GM19023 (cell line): ENCODE results near the gene LSAMP.
A peak's percentile ranks its signal among the peaks of the same experiment; 100 is the strongest.

Source experiments
- ATAC-seq: cut with Tn5 transposase; IDR thresholded peaks from one replicate; pipeline ENCODE4 v1.9.1; 2021; ENCODE audit warnings: mild to moderate bottlenecking, moderate library complexity; ENCODE audit not compliant: unreplicated experiment

The LSAMP gene

GRCh38 chr3:116069024-116069423, 376.3 kb downstream of the LSAMP start:
- ATAC-seq, result no peak

- peak; percentile 94 for ATAC-seq
These were observed 378.0 kb downstream of the LSAMP start for GRCh38 chr3:116067326-116067725.

DNA sequence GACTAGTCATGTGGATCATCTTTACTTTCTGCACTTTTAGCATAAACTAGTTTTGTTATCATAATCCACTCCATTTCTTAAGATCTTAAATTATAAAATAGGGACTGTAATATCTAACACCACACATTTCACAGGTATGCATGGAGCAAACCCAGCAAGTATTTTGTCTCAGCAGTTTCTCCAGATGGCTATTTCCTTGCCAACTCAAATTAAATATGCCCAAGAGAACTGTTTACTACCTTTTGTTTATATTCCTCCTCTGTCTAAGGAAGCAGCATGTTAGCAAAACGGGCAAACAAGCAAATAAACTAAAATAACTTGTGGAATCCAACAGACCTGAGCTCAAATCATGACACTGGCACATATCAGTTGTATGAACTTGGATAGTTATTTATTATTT, 379.8 kb downstream of the LSAMP start:
- no peak for ATAC-seq

GRCh38 chr3:116064646-116065045, 380.6 kb downstream of the LSAMP start:
- no peak for ATAC-seq

DNA sequence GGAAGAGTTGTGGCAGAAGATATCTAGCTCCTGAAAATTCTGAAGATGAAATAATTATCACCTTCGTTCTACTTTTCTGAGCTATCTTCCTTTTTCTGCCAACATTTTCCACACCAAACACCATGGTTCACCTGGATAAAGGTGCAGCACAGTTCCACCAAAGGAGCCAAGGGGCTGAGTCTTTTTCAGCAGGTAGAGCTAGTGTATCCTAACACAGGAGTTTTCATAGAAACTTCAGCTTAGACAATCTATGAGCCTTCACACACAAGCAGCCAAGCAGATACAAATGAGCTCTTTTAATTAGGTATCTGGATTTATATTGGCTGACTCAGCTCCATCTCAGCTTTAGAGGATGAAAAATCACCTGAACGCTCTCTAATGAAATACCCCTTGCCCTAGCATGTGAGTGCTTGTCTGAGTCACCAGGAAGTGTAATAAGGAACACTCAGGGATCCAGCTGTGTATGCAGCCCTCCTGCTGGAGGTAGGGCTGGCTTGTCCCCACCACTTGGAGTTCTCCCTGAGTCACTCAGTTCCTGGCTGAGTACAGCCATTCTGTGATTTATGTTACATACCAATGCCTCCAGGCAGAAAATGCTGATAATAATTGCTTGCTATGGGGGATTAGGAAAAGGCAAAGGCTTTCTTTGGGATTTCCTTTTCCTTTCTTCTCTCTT, 385.7 kb downstream of the LSAMP start:
- no peak for ATAC-seq

DNA sequence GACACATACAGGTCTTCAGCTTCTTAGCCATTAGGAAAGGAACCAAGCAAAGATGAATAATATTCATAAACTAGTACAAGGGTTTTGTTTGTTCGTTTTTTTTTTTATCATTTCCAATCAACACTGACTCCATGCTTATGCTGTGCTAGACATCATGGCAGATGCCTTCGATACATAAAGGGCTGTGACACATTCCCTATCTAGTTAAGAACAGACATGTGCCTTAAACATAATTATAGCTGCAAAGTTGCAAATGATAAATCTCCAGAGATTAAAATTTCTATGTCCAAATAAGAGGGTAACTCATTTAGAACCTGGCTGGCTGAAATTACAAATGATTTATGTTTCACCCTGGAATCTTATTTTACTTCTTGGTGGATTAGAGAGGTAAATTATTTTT, 386.4 kb downstream of the LSAMP start:
- ATAC-seq, result no peak

DNA sequence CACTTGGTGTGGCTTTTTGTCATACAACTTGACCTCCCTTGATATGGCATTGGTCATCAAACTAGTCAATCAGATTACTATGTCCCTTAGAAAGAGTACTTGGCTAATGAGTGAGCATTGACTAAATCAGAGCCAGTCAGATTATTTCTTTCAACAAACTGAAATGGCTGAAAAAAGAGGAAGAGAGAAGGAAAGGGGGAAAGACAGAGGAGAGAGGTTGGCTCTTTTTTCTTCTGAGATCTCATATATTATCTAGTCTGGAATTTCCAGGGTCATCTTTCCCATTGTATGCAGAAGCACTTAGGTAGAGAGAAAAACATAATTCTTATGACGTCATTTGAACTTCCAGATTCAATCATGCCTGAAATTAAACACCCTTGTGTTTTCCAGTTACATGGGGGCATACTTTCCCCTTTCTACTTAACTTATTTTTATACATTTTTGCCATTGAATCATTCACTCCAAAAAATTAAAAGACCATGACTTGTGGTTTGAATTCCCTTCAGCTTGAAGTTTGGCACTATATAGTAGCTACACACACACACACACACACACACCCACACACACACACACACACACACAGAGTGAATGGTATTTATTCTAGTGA, 387.8 kb downstream of the LSAMP start:
- ATAC-seq, result no peak

DNA sequence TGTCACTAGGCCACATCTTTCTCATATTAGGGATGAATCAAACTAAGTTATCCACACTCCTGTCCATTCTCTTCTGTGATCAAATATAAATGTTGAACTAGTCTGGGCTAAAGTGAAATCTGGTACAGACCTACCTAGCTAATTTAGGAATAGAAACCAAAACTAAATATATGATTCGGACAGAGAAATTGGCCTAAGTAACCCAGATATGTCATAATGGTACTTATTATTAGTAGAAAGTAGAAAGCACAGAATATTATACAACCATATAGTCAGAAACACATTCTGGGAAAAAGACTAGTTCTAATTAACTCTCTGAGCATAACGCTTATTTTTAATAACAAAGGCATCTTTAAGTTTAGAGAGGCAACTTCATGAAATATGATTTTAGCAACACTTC, 389.0 kb downstream of the LSAMP start:
- ATAC-seq, result peak; percentile 66

- ATAC-seq, result no peak
These were observed 392.3 kb downstream of the LSAMP start for GRCh38 chr3:116053017-116053416.

GRCh38 chr3:116052602-116053001, 392.7 kb downstream of the LSAMP start:
- no peak for ATAC-seq

- ATAC-seq, result no peak
These were observed 393.7 kb downstream of the LSAMP start for GRCh38 chr3:116051586-116051985.

DNA sequence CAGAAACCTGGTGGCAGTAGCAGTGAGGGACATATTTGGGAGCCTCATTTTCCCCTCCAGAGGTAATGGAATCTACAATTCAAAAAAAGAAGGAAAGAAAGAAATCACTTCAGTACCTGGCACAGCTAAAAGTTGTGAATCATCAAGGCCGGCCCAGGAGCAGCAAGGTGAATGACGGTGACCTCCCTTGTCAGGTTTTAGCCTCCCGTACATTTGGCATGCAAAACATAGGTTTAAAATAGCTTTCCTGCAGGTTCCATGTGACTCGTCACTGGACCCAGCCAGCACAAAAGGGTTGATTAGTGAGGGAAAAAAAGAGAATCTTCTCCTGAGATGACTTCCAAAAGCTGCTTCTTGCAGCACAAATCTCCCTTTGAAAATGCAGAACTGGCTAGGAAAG, 394.2 kb downstream of the LSAMP start:
- ATAC-seq, result peak; percentile 61

DNA sequence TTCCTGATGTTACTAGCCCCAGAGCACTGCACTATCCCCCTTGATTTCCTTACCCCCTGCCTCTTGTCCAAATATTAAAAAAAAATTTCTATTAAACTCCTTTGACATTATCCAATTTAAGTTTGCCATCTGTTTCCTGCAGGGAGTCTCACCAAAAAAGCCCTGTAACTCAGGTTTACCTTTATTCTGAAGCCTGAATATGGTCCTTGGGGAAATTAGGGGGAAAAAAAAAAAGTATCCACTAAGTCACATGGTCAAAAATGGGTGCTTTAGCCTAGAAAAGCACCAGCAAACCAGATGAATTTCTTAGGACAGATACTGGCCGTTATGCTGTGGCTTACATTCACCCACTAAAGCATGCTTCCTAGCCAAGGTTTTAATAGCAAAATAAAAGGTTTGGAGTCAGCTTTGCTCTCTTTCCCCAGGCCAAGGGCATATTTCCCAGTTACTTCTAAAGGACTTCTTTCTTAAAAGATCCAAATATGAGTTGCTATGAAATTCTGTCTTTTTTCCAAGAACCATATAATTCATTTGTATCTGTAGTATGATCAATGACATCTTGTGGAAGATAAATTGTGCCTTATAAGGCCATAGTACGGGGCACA, 394.9 kb downstream of the LSAMP start:
- ATAC-seq, result no peak

DNA sequence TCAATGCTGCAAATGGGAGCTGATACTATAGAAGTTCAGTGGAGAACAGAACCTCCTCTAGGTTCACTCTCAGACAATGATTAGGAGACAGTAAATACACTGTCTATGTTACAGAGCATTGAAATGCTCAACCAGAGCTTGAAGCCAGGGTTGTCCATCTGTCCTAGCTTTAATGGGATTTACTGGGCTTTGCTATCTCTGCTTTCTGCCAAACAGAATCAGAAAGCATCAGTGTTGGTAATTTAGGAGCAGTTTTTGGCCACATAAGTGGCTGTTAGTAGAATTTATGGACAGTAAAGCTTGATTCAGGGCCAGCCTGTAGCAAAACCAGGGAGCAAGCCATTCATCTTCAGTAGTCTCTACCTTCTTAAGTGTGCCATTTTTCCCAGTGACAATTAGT, 396.3 kb downstream of the LSAMP start:
- ATAC-seq, result no peak

DNA sequence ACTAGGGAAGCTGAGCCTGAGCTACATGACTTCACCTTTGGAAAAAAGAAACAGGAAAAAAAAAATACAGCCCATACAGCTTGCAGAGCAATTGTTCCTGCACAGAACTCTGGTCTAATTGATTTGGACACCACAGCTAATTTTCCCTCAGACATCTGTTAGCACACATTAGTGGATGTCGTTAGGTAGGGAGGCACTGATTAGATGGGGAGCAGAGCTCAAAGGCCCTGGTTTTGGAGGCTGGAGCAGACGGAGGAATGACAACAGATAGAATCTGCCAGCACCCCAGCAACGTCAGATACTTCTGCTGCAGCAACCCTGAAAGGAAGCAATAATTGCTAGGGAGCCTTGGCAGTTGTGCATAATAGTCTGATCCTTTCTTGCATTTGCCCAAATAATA, 398.9 kb downstream of the LSAMP start:
- ATAC-seq, result no peak

GRCh38 chr3:116045314-116045713, 400.0 kb downstream of the LSAMP start:
- no peak for ATAC-seq

- ATAC-seq, result no peak
These were observed 405.1 kb downstream of the LSAMP start for GRCh38 chr3:116040152-116040551.

DNA sequence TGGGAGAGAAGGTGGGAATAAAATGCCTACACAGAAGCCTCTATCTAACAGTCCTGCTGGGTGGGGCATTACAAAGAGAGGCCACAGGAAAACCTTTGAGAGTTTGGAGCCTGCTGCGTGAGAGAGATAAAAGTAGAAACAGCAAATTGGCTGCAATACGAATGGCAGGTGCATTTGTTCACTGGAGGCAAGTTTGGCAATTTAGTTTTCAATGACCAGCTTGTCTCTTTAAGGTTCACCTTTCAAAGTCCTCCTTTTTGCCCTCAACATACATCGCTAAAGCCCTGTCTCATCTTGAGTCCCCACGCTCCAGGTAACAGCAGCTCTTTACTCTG, 405.7 kb downstream of the LSAMP start:
- ATAC-seq, result no peak

DNA sequence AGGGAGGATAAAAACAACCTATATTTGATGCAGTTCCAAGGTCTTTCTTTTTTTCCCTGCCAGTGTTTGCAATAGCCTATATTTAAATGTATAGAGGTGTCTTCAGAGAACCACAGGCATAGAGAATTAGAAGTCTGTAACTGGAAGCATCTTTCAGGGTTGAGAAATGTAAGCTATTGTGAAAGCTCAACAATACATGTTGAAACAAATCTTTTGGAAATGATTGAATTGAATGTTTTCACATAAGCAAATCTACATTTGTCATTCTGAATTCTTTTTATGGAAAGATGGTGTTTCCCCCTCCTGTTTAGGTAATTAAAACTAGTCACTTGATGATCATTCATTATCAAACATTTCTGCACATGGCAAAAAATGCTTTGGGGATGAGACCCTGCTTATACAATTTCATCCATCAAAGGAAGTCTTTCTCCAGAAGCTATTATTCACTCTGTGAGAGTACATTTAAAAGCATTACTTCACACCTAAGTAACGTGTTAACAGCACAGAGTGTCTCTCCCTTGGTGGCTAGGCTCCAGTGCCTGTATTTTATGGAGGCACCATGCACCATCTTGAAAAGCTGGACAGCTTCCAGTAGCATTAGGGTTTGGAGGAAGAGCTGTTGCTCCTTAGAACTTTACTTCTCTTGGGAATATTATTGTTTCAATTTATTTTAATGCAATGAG, 406.2 kb downstream of the LSAMP start:
- no peak for ATAC-seq

DNA sequence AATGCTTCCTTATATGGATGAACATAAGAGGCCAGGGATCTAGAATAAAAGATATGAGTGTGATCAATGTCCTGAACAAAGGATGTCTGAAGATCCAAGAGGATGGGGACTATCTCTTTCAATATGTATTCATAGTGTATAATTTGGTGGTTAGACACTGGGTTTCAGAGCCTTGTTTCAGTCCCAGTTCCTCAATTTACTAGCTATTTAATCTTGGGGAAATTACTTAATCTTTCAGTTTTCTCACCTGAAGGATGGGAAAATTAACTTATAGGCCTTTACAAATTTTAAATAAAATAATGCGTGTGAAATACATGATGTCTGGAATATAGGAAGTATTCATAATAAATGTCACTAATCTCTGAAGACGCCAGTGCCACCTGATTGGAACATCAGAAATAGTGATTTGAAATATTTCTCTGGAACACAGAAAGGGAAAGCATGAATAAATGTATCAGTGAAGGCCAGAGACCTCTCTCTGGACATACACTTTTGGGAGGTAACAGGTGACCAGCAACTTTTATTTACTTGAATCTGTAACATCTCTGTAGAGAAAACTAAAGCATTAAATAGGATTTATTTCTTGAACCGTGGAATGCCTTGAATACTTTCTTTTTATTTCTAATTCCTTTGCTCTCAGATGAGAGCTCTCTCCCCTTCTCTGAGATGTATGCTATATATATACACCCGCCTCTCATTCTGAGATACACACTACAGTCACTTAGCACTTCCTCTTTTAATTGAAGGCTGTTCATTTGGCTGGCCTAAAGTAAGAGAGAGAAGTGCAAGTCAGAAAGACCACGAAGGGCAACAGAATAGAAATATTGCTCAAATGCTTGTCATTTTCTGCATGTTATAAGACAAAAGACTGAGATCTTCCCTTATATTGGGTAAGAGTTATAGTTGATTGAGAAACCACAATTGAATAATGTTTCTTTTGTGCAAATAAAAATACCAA, 407.1 kb downstream of the LSAMP start:
- peak; percentile 99 for ATAC-seq

GRCh38 chr3:116035429-116035828, 409.9 kb downstream of the LSAMP start:
- ATAC-seq, result no peak
